ENCODE measurements around the gene CCBE1. TPM values are rescaled to one million over a fixed set of nuclear protein-coding genes. Genes with fewer than 3 reads are reported as not detected.

CCBE1 gene
- total and polyA plus RNA-seq, 12 donors: 4.8 to 56.8 (median 26.4) TPM

- no peak overlapping the region for H3K27ac ChIP-seq
- H3K4me1 ChIP-seq (replicated peaks in 1 of 2): peaks cover 4 to 9% of the 10 kb centered on the region in 2 donors
- TF ChIP-seq CTCF (IDR thresholded peaks at IDR 0.05) (no peak), POLR2A (IDR thresholded peaks at IDR 0.05) (no peak)
Measured at GRCh38 chr18:59607471-59607870, 89.8 kb downstream of the CCBE1 start.

GRCh38 chr18:59607078-59607379 lies 90.2 kb downstream of the CCBE1 start:
- Histone ChIP-seq H3K4me1 (replicated peaks in 1 of 2) (peaks cover 0 to 9% of the 10 kb centered on the region in 2 donors), H3K27me3 (no peaks in the 10 kb centered on the region), H3K4me3 (no peak overlapping the region), H3K9me3 (replicated peaks in 1 of 3) (no peaks in the 10 kb centered on the region), H3K27ac (no peak overlapping the region), H3K36me3 (replicated peaks in 1 of 2) (no peaks in the 10 kb centered on the region)
- TF ChIP-seq POLR2A (IDR thresholded peaks at IDR 0.05) (no peak), CTCF (IDR thresholded peaks at IDR 0.05) (no peak)
- intact Hi-C loops (cut with DNase I): no loop called here
- WGBS, 4 donors: 59 to 97% (median 87%) methylated on average over 1 of the region's 1 CpG
- DNase-seq: no peak

More at GRCh38 chr18:59607471-59607870, 89.8 kb downstream of the CCBE1 start:
- H3K36me3 ChIP-seq (replicated peaks in 1 of 2): no peaks in the 10 kb centered on the region
- WGBS, 4 donors: 92 to 96% (median 94%) methylated on average over 7 of the region's 7 CpGs
- intact Hi-C loops (cut with DNase I): no loop called here
- DNase-seq: no peak
- no peak overlapping the region for H3K4me3 ChIP-seq
- H3K27me3 ChIP-seq: no peaks in the 10 kb centered on the region
- no peaks in the 10 kb centered on the region for H3K9me3 ChIP-seq (replicated peaks in 1 of 3)

- 69 to 78% (median 75%) methylated on average over 13 of the region's 13 CpGs for WGBS, 4 donors
- Histone ChIP-seq H3K27me3 (no peaks in the 10 kb centered on the region), H3K4me1 (replicated peaks in 1 of 2) (peaks cover 0 to 9% of the 10 kb centered on the region in 2 donors), H3K4me3 (no peak overlapping the region), H3K36me3 (replicated peaks in 1 of 2) (no peaks in the 10 kb centered on the region), H3K27ac (no peak overlapping the region), H3K9me3 (replicated peaks in 1 of 3) (no peaks in the 10 kb centered on the region)
- no peak for DNase-seq
- intact Hi-C loops (cut with DNase I): no loop called here
- no peak for TF ChIP-seq POLR2A (IDR thresholded peaks at IDR 0.05)
Measured at GRCh38 chr18:59606193-59607077, 90.8 kb downstream of the CCBE1 start.

GRCh38 chr18:59605633-59606192 lies 91.5 kb downstream of the CCBE1 start:
- H3K4me1 ChIP-seq (replicated peaks in 1 of 2): peaks cover 0 to 9% of the 10 kb centered on the region in 2 donors
- H3K4me3 ChIP-seq: no peak overlapping the region
- H3K27me3 ChIP-seq: no peaks in the 10 kb centered on the region
- H3K27ac ChIP-seq: peak overlapping the region in 2 of 5 donors; percentile 16 to 47
- intact Hi-C loops (cut with DNase I): no loop called here
- DNase-seq: peak in 5 of 7 donors; percentile 32 to 61 (median 44)
- 69 to 78% (median 77%) methylated on average over 13 of the region's 13 CpGs for WGBS, 4 donors
- no peaks in the 10 kb centered on the region for H3K36me3 ChIP-seq (replicated peaks in 1 of 2)
- no peaks in the 10 kb centered on the region for H3K9me3 ChIP-seq (replicated peaks in 1 of 3)
- TF ChIP-seq POLR2A (IDR thresholded peaks at IDR 0.05): no peak
- no peak for TF ChIP-seq CTCF (IDR thresholded peaks at IDR 0.05)

Measured in adrenal gland (tissue), 12 donors.